Ramos (cell line): ENCODE results near the gene RSPO3.

ENCODE experiments used
- in situ Hi-C: fragments of 300-500 bp; cut with MboI; formaldehyde crosslinking; loops from one replicate; pipeline ENCODE4 v1.14.3; 2022; ENCODE audit warnings: low sequenced_read_pairs; ENCODE audit not compliant: unreplicated experiment

Gene RSPO3

DNA sequence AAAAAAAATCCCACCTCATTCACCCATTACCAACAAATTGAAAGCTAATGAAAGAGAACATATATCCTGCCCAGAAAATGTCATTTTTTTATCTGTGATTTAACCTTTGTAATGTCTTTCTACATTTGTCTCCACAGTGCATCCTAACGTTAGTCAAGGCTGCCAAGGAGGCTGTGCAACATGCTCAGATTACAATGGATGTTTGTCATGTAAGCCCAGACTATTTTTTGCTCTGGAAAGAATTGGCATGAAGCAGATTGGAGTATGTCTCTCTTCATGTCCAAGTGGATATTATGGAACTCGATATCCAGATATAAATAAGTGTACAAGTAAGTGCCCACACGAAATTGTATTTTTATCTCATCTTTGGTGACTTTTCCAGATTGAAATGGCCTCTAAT, 30.0 kb downstream of the RSPO3 start:
- in situ Hi-C loops: no loop called here

GRCh38 chr6:127154509-127154908, 36.0 kb downstream of the RSPO3 start:
- in situ Hi-C loops: no loop called here

DNA sequence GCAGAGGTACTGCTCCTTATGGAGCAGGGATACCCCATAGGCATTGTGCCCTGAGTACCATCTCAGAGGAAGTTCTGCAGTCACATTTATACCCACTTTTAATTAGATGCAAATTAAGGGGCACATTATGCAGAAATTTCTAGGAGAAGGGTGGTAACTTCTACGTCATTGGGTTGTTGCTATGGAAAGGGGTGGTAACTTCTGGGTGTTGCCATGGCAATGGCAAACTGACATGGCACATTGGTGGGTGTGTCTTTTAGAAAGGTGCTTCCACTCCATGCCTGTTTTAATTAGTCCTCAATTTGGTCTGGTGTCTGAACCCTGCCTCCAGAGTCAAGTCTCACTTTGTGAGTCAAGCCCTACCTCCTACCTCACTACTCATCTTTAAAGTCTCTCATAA, 42.0 kb downstream of the RSPO3 start:
- in situ Hi-C loops: no loop called here

GRCh38 chr6:127162836-127163235, 44.4 kb downstream of the RSPO3 start:
- in situ Hi-C loops: no loop called here

GRCh38 chr6:127164036-127164435, 45.6 kb downstream of the RSPO3 start:
- in situ Hi-C loops: no loop called here

DNA sequence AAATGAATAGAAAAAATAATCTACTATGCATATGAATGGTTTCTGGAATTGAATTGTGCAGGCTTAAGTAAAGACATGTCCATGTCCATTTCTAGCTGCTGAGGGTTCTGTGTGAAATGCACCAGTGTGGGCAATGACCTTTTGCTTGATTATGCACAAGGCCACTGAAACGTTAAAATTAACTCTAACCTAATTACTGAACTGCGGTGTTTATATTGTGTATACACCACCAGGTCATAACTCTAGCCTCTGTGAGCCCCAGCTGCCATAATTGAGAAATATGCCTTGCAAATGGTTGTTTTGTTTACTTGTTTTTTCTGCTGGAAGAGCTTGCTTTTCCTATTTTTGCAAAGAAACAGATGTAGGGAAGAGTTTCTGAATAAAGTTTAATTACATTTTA, 46.1 kb downstream of the RSPO3 start:
- in situ Hi-C loops: no loop called here

DNA sequence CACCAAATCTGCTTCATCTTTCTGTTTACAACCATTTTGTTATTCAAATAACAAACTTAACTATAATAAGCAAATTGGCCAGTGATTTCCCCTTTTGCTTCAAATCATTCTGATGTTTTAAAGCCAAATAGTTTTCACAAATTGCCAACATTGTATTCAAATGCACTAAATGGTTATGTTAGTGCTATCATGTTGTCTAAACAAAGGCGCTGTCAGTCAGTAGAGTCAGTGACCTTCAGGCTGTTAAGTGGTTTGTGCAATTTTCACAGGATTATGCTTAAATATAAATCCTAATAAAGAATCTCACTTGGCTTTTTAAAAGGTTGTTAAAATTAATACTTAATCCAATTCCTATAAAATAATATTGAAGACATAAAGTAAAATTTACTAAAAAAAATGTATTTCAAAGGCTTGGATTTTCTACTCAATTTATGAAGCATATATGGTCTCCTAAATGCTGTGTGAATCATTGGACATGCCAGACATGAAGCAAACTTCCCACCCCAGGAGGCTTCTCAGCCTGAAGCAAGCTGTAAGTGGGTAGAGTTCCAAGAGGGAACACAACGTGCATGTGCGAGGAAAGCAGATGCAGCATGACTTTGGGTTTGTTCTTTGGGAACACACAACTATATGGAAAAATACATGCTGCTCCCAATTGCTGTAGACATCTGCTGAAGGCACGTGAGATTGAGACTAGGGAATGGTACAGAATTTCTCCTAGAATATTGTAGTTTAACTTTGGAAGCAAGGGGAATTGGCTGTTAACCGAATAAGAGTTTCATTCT, 54.9 kb downstream of the RSPO3 start:
- in situ Hi-C loops: no loop called here

DNA sequence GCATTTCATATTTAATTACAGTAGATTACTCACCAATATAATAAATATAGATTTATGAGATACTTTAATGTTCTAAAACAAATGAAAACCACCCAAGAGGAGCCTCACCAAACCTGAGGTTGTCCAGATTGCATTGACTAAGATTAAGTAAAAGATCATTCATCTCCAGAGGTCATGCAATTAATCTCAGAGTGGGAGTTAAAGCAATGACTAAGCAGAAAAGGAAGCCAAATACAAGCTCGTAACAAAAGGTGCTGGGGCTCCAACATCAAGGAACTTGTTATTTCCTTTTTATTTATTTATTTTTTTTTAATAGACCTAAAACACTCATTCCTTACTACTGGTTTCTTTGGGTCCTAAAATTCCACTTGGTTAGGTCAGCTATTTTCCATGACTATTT, 57.7 kb downstream of the RSPO3 start:
- in situ Hi-C loops: no loop called here

GRCh38 chr6:127177030-127177922, 58.8 kb downstream of the RSPO3 start:
- in situ Hi-C loops: no loop called here

- in situ Hi-C loops: no loop called here
Observed at GRCh38 chr6:127177923-127178231, 59.4 kb downstream of the RSPO3 start.

GRCh38 chr6:127178746-127179145, 60.3 kb downstream of the RSPO3 start:
- in situ Hi-C loops: no loop called here

- in situ Hi-C loops: no loop called here
Observed at GRCh38 chr6:127180426-127180825, 62.0 kb downstream of the RSPO3 start.

DNA sequence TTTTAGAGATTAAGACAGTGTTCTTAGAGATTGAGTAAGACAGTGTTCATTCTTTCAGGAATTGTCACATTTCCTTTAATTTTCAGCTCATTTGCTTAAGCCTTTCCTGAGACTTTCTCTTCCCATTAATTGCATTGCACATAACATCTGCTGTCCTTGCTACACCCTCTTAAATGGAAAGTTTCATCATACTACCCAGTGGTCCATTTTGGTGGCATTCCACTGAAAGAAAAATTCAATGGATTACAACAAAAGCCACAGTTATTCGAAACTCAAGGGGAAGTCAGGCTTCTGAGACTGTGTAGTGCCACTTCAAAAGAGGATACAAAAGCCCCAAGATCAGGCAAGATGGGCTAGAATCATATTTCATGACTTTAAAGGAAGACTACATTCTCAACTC, 64.0 kb downstream of the RSPO3 start:
- in situ Hi-C loops: no loop called here

DNA sequence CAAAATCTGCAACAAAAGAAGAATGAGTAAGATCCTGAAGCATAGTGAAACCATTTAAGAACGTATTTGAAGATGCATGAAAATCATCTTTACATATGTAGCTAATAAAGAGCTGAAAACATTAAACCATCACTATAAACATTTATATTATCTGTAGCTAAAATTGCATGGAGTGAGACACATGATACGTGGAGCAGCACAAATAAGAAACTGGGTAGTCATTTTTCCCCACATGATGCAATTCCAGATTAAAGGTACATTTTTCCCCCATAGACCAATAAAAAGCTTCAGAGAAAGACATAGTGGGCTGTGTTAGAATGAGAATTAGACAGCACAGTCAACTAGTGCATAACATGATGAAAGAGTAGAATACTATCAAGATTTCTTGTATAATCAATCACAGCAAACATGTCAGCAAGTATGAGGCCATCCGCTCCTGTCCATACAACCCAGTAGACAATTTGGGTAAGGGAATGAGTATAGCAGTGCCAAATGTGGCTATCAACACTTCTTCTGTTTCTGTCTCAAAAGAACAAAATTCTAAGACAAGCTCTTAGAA, 67.0 kb downstream of the RSPO3 start:
- in situ Hi-C loops: no loop called here

GRCh38 chr6:127186889-127187288, 68.4 kb downstream of the RSPO3 start:
- in situ Hi-C loops: no loop called here

DNA sequence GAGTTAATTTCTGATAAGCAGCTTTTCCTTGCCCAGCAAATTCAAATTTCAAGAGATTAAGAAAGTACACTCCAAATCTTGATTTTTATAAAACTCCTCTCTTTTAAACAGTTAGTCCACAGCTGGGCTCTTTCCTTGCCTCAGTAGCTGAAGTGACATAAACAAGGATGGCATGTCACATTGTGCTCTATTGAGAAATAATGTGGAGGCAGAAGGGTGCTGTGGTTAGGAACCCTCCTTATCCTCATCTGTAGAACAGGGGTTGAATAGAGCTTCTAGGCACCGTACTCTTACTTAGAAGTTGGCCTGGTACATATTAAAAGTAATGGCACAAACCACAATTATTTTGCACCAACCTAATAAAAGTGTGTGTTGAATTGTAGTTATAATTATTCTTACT, 70.3 kb downstream of the RSPO3 start:
- in situ Hi-C loops: no loop called here

GRCh38 chr6:127190552-127190951, 72.1 kb downstream of the RSPO3 start:
- in situ Hi-C loops: no loop called here

GRCh38 chr6:127191716-127192115, 73.2 kb downstream of the RSPO3 start:
- in situ Hi-C loops: no loop called here

DNA sequence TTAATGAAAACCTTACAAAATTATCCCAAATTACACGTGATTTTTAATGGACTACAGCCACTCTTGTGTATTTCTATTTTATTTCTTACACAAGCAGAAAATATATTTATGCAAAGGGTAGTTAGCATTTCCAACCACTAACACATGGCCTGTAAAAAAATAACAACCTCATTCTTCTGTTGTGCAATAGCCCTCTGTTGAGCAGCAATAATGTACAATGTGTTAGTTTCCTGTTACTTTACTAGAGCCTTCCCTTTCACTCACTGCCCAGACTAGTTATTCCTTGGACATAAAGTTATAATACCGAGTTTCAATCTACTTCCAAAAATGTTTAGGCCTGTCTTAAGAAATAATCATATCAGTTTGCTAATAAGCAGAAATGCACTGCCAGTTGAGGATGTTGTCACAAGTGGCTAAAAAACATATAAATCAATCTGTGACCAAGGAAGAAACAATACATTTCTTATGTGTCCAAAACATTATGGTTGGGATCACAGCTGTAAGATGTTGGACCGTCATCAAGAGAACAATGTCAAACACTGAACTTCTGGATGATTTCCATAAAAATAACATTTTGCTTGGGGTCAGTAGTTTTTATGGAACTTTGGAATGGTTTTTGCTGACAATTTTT, 74.6 kb downstream of the RSPO3 start:
- in situ Hi-C loops: no loop called here

DNA sequence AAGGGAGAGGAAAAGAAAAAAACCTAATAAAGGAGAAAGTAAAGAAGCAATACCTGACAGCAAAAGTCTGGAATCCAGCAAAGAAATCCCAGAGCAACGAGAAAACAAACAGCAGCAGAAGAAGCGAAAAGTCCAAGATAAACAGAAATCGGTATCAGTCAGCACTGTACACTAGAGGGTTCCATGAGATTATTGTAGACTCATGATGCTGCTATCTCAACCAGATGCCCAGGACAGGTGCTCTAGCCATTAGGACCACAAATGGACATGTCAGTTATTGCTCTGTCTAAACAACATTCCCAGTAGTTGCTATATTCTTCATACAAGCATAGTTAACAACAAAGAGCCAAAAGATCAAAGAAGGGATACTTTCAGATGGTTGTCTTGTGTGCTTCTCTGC, 77.4 kb downstream of the RSPO3 start:
- in situ Hi-C loops: no loop called here

GRCh38 chr6:127198549-127198948, 80.1 kb downstream of the RSPO3 start:
- in situ Hi-C loops: no loop called here
